Trophoblast cell (in vitro differentiated cells and primary cell): ENCODE data around the gene CFDP1.
A peak's percentile ranks its signal among the peaks of the same experiment; 100 is the strongest.

Experiments
- DNase-seq, 2 donors: peaks; one replicate each; pipeline ENCODE4 v3.0.0-alpha.2; 2016
- H2AFZ ChIP-seq: 2 replicates; pipeline ENCODE4 v1.6.1; 2013; ENCODE audit warnings: low read length, moderate library complexity, mild to moderate bottlenecking; ENCODE audit not compliant: insufficient read depth, poor library complexity
- H2AK5ac ChIP-seq: 2 replicates; pipeline ENCODE4 v1.6.1; 2013; ENCODE audit warnings: mild to moderate bottlenecking, low read length
- H2BK120ac ChIP-seq: 2 replicates; pipeline ENCODE4 v1.6.1; 2013; ENCODE audit warnings: low read length, mild to moderate bottlenecking, moderate library complexity; ENCODE audit not compliant: insufficient read depth, poor library complexity
- H2BK12ac ChIP-seq: 2 replicates; pipeline ENCODE4 v1.6.1; 2013; ENCODE audit warnings: mild to moderate bottlenecking, low read length, moderate library complexity
- H2BK5ac ChIP-seq: 2 replicates; pipeline ENCODE4 v1.6.1; 2013; ENCODE audit warnings: low read length, low read depth, moderate library complexity, mild to moderate bottlenecking; ENCODE audit not compliant: poor library complexity
- H3K14ac ChIP-seq: 2 replicates; pipeline ENCODE4 v1.6.1; 2013; ENCODE audit warnings: mild to moderate bottlenecking, low read length
- H3K18ac ChIP-seq: 2 replicates; pipeline ENCODE4 v1.6.1; 2013; ENCODE audit warnings: mild to moderate bottlenecking, low read length
- H3K23ac ChIP-seq: 2 replicates; pipeline ENCODE4 v1.6.1; 2013; ENCODE audit warnings: low read length
- H3K27ac ChIP-seq: 2 replicates; pipeline ENCODE4 v1.5.1; 2013; ENCODE audit warnings: low read depth, mild to moderate bottlenecking, inconsistent platforms, low read length, moderate library complexity
- H3K27me3 ChIP-seq: 2 replicates; pipeline ENCODE4 v1.6.1; 2013; ENCODE audit warnings: inconsistent platforms, mild to moderate bottlenecking, low read length, moderate library complexity; ENCODE audit not compliant: insufficient read depth
- H3K36me3 ChIP-seq, 2 experiments: 1 replicate in 1 of 2; 2 replicates in 1 of 2; pipeline ENCODE4 v1.6.1; 2013; ENCODE audit warnings: low read length in 2 of 2, mild to moderate bottlenecking in 2 of 2, moderate library complexity in 1 of 2; ENCODE audit not compliant: insufficient read depth in 2 of 2, control insufficient read depth in 1 of 2
- H3K4ac ChIP-seq: 2 replicates; pipeline ENCODE4 v1.6.1; 2013; ENCODE audit warnings: low read depth, mild to moderate bottlenecking, low read length, moderate library complexity
- H3K4me1 ChIP-seq, 2 experiments: 1 replicate in 1 of 2; 2 replicates in 1 of 2; pipeline ENCODE4 v1.6.1; 2013; ENCODE audit warnings: low read length in 2 of 2, mild to moderate bottlenecking in 2 of 2, moderate library complexity in 1 of 2; ENCODE audit not compliant: insufficient read depth in 2 of 2, control insufficient read depth in 1 of 2
- H3K4me2 ChIP-seq: 2 replicates; pipeline ENCODE4 v1.6.1; 2013; ENCODE audit warnings: inconsistent platforms, mild to moderate bottlenecking, low read length, moderate library complexity
- H3K4me3 ChIP-seq: 2 replicates; pipeline ENCODE4 v1.5.1; 2013; ENCODE audit warnings: mild to moderate bottlenecking, low read depth, low read length, inconsistent platforms
- H3K79me1 ChIP-seq: one replicate; pipeline ENCODE4 v1.6.1; 2013; ENCODE audit warnings: low read length
- H3K79me2 ChIP-seq: 2 replicates; pipeline ENCODE4 v1.6.1; 2013; ENCODE audit warnings: low read length, mild to moderate bottlenecking; ENCODE audit not compliant: control insufficient read depth, insufficient read depth, poor library complexity
- H3K9ac ChIP-seq: 2 replicates; pipeline ENCODE4 v1.6.1; 2013; ENCODE audit warnings: mild to moderate bottlenecking, low read length
- H3K9me3 ChIP-seq: 2 replicates; pipeline ENCODE4 v1.6.1; 2013; ENCODE audit warnings: low read depth, mild to moderate bottlenecking, control low read depth, inconsistent platforms, low read length; ENCODE audit not compliant: insufficient read depth
- H4K12ac ChIP-seq: 2 replicates; pipeline ENCODE4 v1.6.1; 2013; ENCODE audit warnings: low read depth, mild to moderate bottlenecking, low read length, moderate library complexity
- H4K8ac ChIP-seq: 2 replicates; pipeline ENCODE4 v1.6.1; 2013; ENCODE audit warnings: low read depth, mild to moderate bottlenecking, low read length, moderate library complexity
- H4K91ac ChIP-seq: one replicate; pipeline ENCODE4 v1.6.1; 2013; ENCODE audit warnings: low read depth, mild to moderate bottlenecking, low read length, moderate library complexity
- WGBS: extraction: QIAGEN DNeasy Blood & Tissue Kit; methylation state at CpG from one replicate; pipeline ENCODE4 v1.1.7; 2013; ENCODE audit warnings: missing lambda C conversion rate; ENCODE audit not compliant: insufficient read length, insufficient coverage; ENCODE audit errors: extremely low coverage; 5-methylcytosine and 5-hydroxymethylcytosine counted together

The CFDP1 gene

DNA sequence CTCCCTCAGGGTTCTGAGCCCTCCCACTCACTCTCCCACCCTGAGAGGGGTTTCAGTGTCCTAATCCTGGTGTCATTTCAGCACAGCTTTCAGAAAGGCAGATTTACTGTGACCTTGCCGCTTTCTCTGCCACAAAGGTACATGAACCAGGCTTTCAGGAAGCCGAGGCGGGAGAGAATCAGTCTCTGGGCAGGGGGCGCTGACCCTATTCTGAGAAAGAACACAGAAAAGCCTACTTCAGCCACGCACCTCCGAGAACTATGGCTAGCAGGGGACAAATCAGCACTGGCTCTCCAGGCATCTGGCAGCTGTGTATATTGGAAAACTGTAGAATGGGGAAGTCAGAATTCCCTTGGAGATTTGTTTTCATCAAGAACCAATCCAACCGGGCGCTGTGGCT is 124.1 kb downstream of the CFDP1 start:
- Histone ChIP-seq H4K12ac (no peak overlapping the region), H3K79me1 (peaks cover 19% of the 10 kb centered on the region), H2BK5ac (no peak overlapping the region), H3K9ac (no peak overlapping the region), H3K4me1 (peaks cover 17 to 24% of the 10 kb centered on the region in 2 experiments), H2BK12ac (no peak overlapping the region), H2BK120ac (no peak overlapping the region), H3K4ac (no peak overlapping the region), H3K4me2 (no peak overlapping the region), H3K36me3 (peaks cover 0 to 4% of the 10 kb centered on the region in 2 experiments), H3K27me3 (no peaks in the 10 kb centered on the region), H3K79me2 (peaks cover 7% of the 10 kb centered on the region), H3K4me3 (no peak overlapping the region), H4K8ac (no peak overlapping the region), H3K23ac (no peak overlapping the region), H3K27ac (no peak overlapping the region), H2AK5ac (no peak overlapping the region), H2AFZ (no peak overlapping the region), H4K91ac (no peak overlapping the region), H3K18ac (no peak overlapping the region), H3K14ac (no peak overlapping the region), H3K9me3 (no peaks in the 10 kb centered on the region)
- WGBS = no CpG with 5 or more reads among the region's 8 CpGs
- no peak for DNase-seq

DNA sequence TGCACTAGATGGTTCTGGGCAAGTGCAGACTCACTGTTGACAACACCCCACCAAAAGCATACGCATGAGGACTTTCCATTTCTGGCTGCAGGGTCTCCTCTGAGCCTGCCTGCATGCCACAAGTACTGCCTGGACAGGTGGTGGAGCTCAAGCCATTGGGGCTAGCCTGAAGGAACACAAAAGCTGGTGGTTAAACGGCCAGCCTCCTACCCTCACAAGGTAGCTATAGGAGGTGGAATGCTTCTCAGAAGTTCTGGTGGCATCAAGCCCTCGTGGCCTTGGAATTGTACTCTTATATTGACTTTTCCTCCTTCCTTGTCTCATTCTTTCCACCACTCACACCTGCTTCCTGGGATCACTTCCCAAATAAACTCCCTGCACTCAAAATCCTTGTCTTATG is 125.3 kb downstream of the CFDP1 start:
- Histone ChIP-seq H3K36me3 (peaks cover 2 to 5% of the 10 kb centered on the region in 2 experiments), H4K8ac (no peak overlapping the region), H3K4me2 (no peak overlapping the region), H3K14ac (no peak overlapping the region), H3K9me3 (no peaks in the 10 kb centered on the region), H3K9ac (no peak overlapping the region), H3K79me2 (peaks cover 7% of the 10 kb centered on the region), H3K79me1 (peaks cover 21% of the 10 kb centered on the region), H3K4ac (no peak overlapping the region), H3K23ac (no peak overlapping the region), H2BK120ac (no peak overlapping the region), H3K4me1 (peaks cover 19 to 24% of the 10 kb centered on the region in 2 experiments), H2AFZ (no peak overlapping the region), H4K91ac (no peak overlapping the region), H3K27ac (no peak overlapping the region), H3K27me3 (no peaks in the 10 kb centered on the region), H3K4me3 (no peak overlapping the region), H4K12ac (no peak overlapping the region), H2BK12ac (no peak overlapping the region), H3K18ac (no peak overlapping the region), H2BK5ac (no peak overlapping the region), H2AK5ac (no peak overlapping the region)
- no peak for DNase-seq
- WGBS = no CpG with 5 or more reads among the region's 3 CpGs

DNA sequence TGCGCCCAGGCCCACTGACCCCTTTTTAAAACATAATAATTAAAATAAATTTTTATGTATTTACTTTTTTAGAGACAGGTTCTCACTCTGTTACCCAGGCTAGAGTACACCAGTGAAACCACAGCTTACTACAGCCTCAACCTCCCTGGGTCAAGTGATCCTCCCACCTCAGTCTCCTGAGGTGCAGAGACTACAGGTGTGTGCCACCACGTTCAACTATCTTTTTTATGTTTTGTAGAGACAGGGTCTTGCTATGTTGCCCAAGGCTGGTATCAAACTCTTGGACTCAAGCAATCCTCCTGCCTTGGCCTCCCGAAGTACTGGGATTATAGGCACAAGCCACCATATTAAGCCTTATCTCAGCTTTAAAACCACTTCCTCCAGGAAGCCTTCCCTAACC is 125.8 kb downstream of the CFDP1 start:
- Histone ChIP-seq H3K14ac (no peak overlapping the region), H2BK120ac (no peak overlapping the region), H3K9ac (no peak overlapping the region), H3K4me3 (no peak overlapping the region), H3K4ac (no peak overlapping the region), H3K18ac (no peak overlapping the region), H3K27me3 (no peaks in the 10 kb centered on the region), H3K36me3 (peaks cover 2 to 5% of the 10 kb centered on the region in 2 experiments), H3K9me3 (no peaks in the 10 kb centered on the region), H3K23ac (no peak overlapping the region), H4K8ac (no peak overlapping the region), H2AFZ (no peak overlapping the region), H3K79me1 (peaks cover 21% of the 10 kb centered on the region), H3K4me2 (no peak overlapping the region), H4K12ac (no peak overlapping the region), H3K27ac (no peak overlapping the region), H4K91ac (no peak overlapping the region), H2AK5ac (no peak overlapping the region), H2BK12ac (no peak overlapping the region), H2BK5ac (no peak overlapping the region), H3K79me2 (peaks cover 7% of the 10 kb centered on the region), H3K4me1 (peaks cover 20 to 26% of the 10 kb centered on the region in 2 experiments)
- no peak for DNase-seq
- no CpG with 5 or more reads among the region's 3 CpGs for WGBS

DNA sequence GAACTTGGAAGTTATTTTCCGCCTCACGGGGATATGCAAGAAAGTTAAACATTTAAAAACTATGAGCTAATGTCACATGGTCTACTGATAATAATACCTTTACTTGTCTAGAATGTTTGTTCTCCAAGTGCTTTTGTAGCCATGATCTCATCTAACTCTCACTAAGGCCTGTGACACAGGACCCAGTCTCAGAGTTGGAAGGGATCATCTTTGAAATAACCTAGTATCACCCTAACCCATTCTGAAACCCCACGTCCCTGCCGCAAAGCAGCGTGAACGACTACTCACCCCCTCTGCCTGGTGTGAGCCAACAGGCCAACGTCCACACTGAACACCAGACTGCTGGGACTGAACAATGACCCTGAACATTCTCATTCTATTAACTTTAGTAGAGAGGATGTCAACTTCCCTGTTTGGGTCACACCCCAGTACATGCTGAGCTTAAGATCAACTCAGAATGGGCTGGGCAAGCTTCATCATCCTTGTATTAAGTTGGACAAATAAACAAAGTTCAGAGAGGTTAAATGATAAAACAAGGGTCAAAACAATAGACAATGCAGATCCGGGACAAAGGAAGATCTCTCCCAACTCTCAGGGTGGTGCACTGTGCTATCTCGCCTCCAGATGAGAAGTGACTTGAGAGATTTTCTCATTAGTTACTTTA is 127.1 kb downstream of the CFDP1 start:
- H3K18ac ChIP-seq = peak overlapping the region; percentile 94
- H3K4me1 ChIP-seq = peaks cover 24 to 33% of the 10 kb centered on the region in 2 experiments
- peaks cover 21% of the 10 kb centered on the region for H3K79me1 ChIP-seq
- no CpG with 5 or more reads among the region's 9 CpGs for WGBS
- H2BK5ac ChIP-seq = peak overlapping the region; percentile 82
- no peaks in the 10 kb centered on the region for H3K9me3 ChIP-seq
- no peak overlapping the region for H3K4me2 ChIP-seq
- H2BK120ac ChIP-seq = peak overlapping the region; percentile 91
- peak overlapping the region; percentile 99 for H2AK5ac ChIP-seq
- no peaks in the 10 kb centered on the region for H3K27me3 ChIP-seq
- no peak overlapping the region for H2AFZ ChIP-seq
- H3K4ac ChIP-seq = peak overlapping the region; percentile 43
- H3K36me3 ChIP-seq = peaks cover 2 to 5% of the 10 kb centered on the region in 2 experiments
- H4K91ac ChIP-seq = peak overlapping the region; percentile 86
- H4K8ac ChIP-seq = peak overlapping the region; percentile 1
- no peak overlapping the region for H3K9ac ChIP-seq
- DNase-seq = peak in 1 of 2 donors; percentile 84
- H3K27ac ChIP-seq = peak overlapping the region; percentile 89
- peaks cover 7% of the 10 kb centered on the region for H3K79me2 ChIP-seq
- H3K4me3 ChIP-seq = no peak overlapping the region
- H3K23ac ChIP-seq = no peak overlapping the region
- H3K14ac ChIP-seq = peak overlapping the region; percentile 93
- no peak overlapping the region for H4K12ac ChIP-seq
- peak overlapping the region; percentile 67 for H2BK12ac ChIP-seq
